HG03354 (cell line): ENCODE results near the gene GBP6.
"Not testable (repeated sequence)": the region's sequence is repeated elsewhere in the genome, so short reads cannot be mapped to it uniquely, and the experiment has no call there.

ENCODE experiments used
- ATAC-seq: cut with Tn5 transposase; IDR thresholded peaks from one replicate; pipeline ENCODE4 v1.9.1; 2021; ENCODE audit warnings: mild to moderate bottlenecking; ENCODE audit not compliant: unreplicated experiment, poor library complexity, severe bottlenecking

Gene GBP6

GRCh38 chr1:89364954-89365550 lies 1.2 kb downstream of the GBP6 start:
- no peak for ATAC-seq

GRCh38 chr1:89367221-89367620 lies 3.4 kb downstream of the GBP6 start:
- ATAC-seq: no peak

GRCh38 chr1:89369331-89369730 lies 5.5 kb downstream of the GBP6 start:
- ATAC-seq: no peak

GRCh38 chr1:89373810-89374209 lies 10.0 kb downstream of the GBP6 start:
- not testable (repeated sequence) for ATAC-seq

- ATAC-seq: no peak
Measured at GRCh38 chr1:89378001-89378400, 14.1 kb downstream of the GBP6 start.

- no peak for ATAC-seq
Measured at GRCh38 chr1:89381618-89382017, 17.8 kb downstream of the GBP6 start.

GRCh38 chr1:89382479-89382878 lies 18.6 kb downstream of the GBP6 start:
- no peak for ATAC-seq

- no peak for ATAC-seq
Measured at GRCh38 chr1:89383185-89383584, 19.3 kb downstream of the GBP6 start.

GRCh38 chr1:89390707-89391106 lies 26.8 kb downstream of the GBP6 start:
- ATAC-seq: no peak

- ATAC-seq: no peak
Measured at GRCh38 chr1:89391686-89392085, 27.8 kb downstream of the GBP6 start.

GRCh38 chr1:89394851-89395250 lies 31.0 kb downstream of the GBP6 start:
- ATAC-seq: no peak

GRCh38 chr1:89396902-89397301 lies 33.0 kb downstream of the GBP6 start:
- ATAC-seq: no peak

GRCh38 chr1:89405275-89405929 lies 41.5 kb downstream of the GBP6 start:
- ATAC-seq: no peak

- no peak for ATAC-seq
Measured at GRCh38 chr1:89407360-89407759, 43.5 kb downstream of the GBP6 start.

GRCh38 chr1:89407768-89408167 lies 43.9 kb downstream of the GBP6 start:
- ATAC-seq: not testable (repeated sequence)

GRCh38 chr1:89425056-89425455 lies 61.2 kb downstream of the GBP6 start:
- no peak for ATAC-seq

- ATAC-seq: no peak
Measured at GRCh38 chr1:89429062-89429461, 65.2 kb downstream of the GBP6 start.

- ATAC-seq: not testable (repeated sequence)
Measured at GRCh38 chr1:89429681-89430080, 65.8 kb downstream of the GBP6 start.

- no peak for ATAC-seq
Measured at GRCh38 chr1:89433421-89433820, 69.6 kb downstream of the GBP6 start.

GRCh38 chr1:89434058-89434780 lies 70.4 kb downstream of the GBP6 start:
- not testable (repeated sequence) for ATAC-seq
